Right lobe of liver (tissue), 6 donors: ENCODE data around the gene BCKDHA. TPM values are rescaled to one million over a fixed set of nuclear protein-coding genes. Genes with fewer than 3 reads are reported as not detected.

Source experiments
- ATAC-seq, 4 donors: fragments of 200-7000 bp; cut with Tn5 transposase; one replicate each; pipeline ENCODE4 v1.9.1; 2020; ENCODE audit warnings: mild to moderate bottlenecking in 4 of 4, moderate library complexity in 4 of 4
- DNase-seq, 3 donors: peaks; one replicate each; pipeline ENCODE4 v3.0.0-alpha.2; 2020
- H3K27ac ChIP-seq, 3 donors: fragments of 200-600 bp; one replicate each; pipeline ENCODE4 v1.8.0; 2022
- H3K27me3 ChIP-seq, 2 donors: fragments of 200-600 bp; one replicate each; pipeline ENCODE4 v1.8.0; 2022
- H3K36me3 ChIP-seq, 4 donors: fragments of 200-600 bp; sonication (generic) in 1 of 4; one replicate each; pipeline versions ENCODE4 v1.5.1 to v1.8.0; 2017 to 2022; ENCODE audit warnings: control low read depth in 1 of 4
- H3K4me1 ChIP-seq, 4 donors: fragments of 200-600 bp; sonication (generic) in 1 of 4; one replicate each; pipeline versions ENCODE4 v1.5.1 to v1.8.0; 2017 to 2022; ENCODE audit warnings: control low read depth in 1 of 4
- H3K4me3 ChIP-seq, 3 donors: fragments of 200-600 bp; one replicate each; pipeline ENCODE4 v1.8.0; 2022
- H3K9me3 ChIP-seq, 4 donors: fragments of 200-600 bp; sonication (generic) in 1 of 4; one replicate each; pipeline versions ENCODE4 v1.5.1 to v1.8.0; 2017 to 2022; ENCODE audit warnings: control low read depth in 1 of 4
- CTCF ChIP-seq, 4 donors: fragments of 200-600 bp in 3 of 4; fragments of 450-650 bp in 1 of 4; IDR thresholded peaks; one replicate each; pipeline versions ENCODE4 v1.5.1 to v1.8.0; 2016 to 2022; ENCODE audit warnings: antibody characterized with exemption in 4 of 4, mild to moderate bottlenecking in 2 of 4
- POLR2A ChIP-seq: fragments of 450-650 bp; IDR thresholded peaks from one replicate; pipeline ENCODE4 v1.6.1; 2017; ENCODE audit warnings: antibody characterized with exemption, mild to moderate bottlenecking
- WGBS: methylation state at CpG from one replicate; pipeline ENCODE4 v1.1.6; 2018; ENCODE audit warnings: low coverage, low lambda C conversion rate; ENCODE audit not compliant: insufficient coverage; ENCODE audit errors: missing lambda C conversion rate; 5-methylcytosine and 5-hydroxymethylcytosine counted together
- intact Hi-C, 2 donors: fragments of 100-400 bp; cut with DNase I; formaldehyde crosslinking; loops; one replicate each; pipeline versions ENCODE4 v1.11.2 to v1.14.1; 2022
- total RNA-seq, 6 experiments: library from RNA; depleted of rRNA in 2 of 6; stranded (reverse); fragments of >200 nt in 2 of 6; fragmentation: NEBNext Ultra II Directional in 3 of 6; extraction: Animal tissue kit (Norgen Biotek cat#: 25700) in 3 of 6; gene quantifications; one replicate each; pipeline versions ENCODE4 v1.1.0 to v1.2.4, GENCODE V29; 2016 to 2023
- donor health status: DM: no; HTN: yes; CAD: no.
- donor health status: DM: no; HTN: no; CAD: no.
- donor health status: DM: no; HTN: no; CAD: no.
- donor health status: DM: no; HTN: yes; CAD: no.
- donor health status: DM: no; HTN: yes; CAD: no.

The BCKDHA gene
- total RNA-seq, 6 experiments from 2014 or later = 32.1 to 68.7 (median 48.9) TPM

- Histone ChIP-seq H3K4me3 (no peak overlapping the region), H3K27me3 (no peaks in the 10 kb centered on the region), H3K9me3 (no peaks in the 10 kb centered on the region), H3K36me3 (no peaks in the 10 kb centered on the region), H3K27ac (no peak overlapping the region), H3K4me1 (peaks cover 0 to 21% (median 8%) of the 10 kb centered on the region in 4 donors)
- DNase-seq (peak in 2 of 3 donors; percentile 10 to 22), ATAC-seq (no peak)
- intact Hi-C loops = no loop called here
- TF ChIP-seq CTCF (IDR thresholded peaks at IDR 0.05) (no peak), POLR2A (no peak)
- 95% methylated on average over 7 of the region's 19 CpGs for WGBS
These were observed 38.5 kb downstream of the BCKDHA start for GRCh38 chr19:41435936-41436673.

DNA sequence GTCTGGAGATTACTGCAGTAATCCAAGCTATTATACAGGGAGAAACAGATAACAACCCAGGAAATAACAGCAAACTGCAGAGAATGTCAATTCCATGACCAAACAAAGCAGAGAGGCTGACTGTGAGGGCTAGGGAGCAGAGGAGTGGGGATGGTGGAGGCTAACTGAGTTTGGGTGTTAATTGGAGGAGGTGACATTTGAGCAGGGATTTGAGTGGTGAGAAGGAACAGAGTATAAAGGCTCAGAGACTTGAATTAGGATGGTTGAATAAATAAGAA, 39.0 kb downstream of the BCKDHA start:
- intact Hi-C loops = no loop called here
- Histone ChIP-seq H3K27me3 (no peaks in the 10 kb centered on the region), H3K4me1 (peaks cover 0 to 16% (median 6%) of the 10 kb centered on the region in 4 donors), H3K9me3 (no peaks in the 10 kb centered on the region), H3K27ac (no peak overlapping the region), H3K4me3 (no peak overlapping the region), H3K36me3 (no peaks in the 10 kb centered on the region)
- DNase-seq (no peak), ATAC-seq (no peak)
- TF ChIP-seq POLR2A (no peak), CTCF (IDR thresholded peaks at IDR 0.05) (no peak)

DNA sequence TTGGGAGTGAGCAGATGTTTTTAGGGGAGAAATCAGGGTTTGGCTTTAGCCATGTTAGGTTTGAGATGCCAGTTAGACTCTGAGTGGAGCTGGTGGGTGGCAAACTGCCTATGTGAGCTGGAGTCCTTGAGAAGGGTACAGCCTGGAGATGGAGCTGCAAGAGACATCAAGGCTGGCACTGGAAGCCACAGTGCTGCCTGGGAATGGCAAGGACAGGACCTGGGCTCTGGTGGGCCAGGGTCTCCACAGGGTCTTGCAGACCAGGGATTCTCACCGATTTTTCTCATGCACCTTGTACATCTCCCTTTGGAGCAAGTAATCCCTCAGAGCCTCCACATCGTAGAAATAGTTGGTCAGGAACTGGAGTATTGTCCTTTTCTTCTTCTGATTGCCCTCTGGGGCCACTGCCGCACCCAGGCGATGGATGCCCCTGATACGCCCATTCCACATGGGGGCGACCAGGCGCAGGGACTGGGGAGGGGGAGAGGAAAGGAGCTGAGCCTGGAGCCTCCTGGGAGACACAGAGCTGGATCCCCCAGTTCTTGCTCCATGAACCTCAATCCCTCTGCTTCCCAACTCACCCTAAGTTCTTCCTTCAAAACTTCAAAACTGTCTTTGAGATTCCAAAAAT, 40.4 kb downstream of the BCKDHA start:
- no peak overlapping the region for H3K4me3 ChIP-seq
- ATAC-seq = no peak
- peaks cover 0 to 8% (median 3%) of the 10 kb centered on the region in 4 donors for H3K4me1 ChIP-seq
- no peak overlapping the region for H3K27ac ChIP-seq
- no peaks in the 10 kb centered on the region for H3K9me3 ChIP-seq
- TF ChIP-seq CTCF (IDR thresholded peaks at IDR 0.05) = no peak
- no peak for TF ChIP-seq POLR2A
- WGBS = 100% methylated on average over 2 of the region's 7 CpGs
- H3K27me3 ChIP-seq = no peaks in the 10 kb centered on the region
- intact Hi-C loops = no loop called here
- no peaks in the 10 kb centered on the region for H3K36me3 ChIP-seq
- DNase-seq = peak in 2 of 3 donors; percentile 39 to 44

DNA sequence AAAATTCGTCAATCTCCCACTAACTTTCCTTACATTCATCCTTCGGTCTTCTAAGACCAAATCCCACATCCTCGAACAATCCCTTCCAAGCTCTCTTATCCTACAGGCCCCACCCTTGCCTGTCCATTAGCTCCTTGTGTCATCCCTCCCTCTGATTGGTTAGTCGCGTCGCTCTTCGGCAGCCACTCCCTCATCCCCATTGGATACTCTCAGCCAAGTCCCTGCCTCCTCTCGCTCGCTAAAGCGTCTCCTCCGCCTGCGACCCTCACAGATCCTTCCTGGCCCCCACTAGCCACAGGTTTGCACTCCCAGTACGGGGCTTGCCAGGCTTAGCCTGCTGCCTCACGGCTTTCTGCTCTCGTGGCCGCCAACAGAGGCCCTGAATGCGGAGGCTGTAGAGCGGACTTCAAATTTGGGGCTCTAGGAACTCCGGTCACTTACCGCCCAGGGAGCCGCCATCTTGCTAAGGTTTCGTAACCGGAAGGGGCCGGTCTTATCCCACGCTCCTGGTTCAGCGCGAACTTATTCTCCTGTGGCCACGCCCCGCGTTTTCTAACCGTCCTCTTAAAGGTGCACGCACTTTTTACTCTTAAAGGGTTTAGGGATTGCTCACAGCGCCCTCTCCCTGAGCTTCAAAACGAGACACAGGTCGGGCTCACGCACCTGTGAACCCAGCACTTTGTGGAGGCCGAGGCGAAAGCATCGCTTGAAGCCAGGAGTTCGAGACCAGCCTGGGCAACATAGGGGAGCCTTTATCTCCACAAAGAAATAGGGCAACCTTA, 42.0 kb downstream of the BCKDHA start, which contains the start of gene DMAC2:
Gene DMAC2, minus strand, starts transcription at position 472 of the 782 bp plus-strand sequence. Its CDS starts 13 bp downstream, at position 459.
- DNase-seq = peak; percentile 96 to 97 (median 96)
- Histone ChIP-seq H3K27ac (peak within 1 kb of the TSS; percentile 77 to 90 (median 79)), H3K9me3 (no peaks in the 10 kb centered on the region), H3K4me3 (peak within 1 kb of the TSS; percentile 57 to 97 (median 93)), H3K4me1 (peaks cover 0 to 8% (median 3%) of the 10 kb centered on the region in 4 donors), H3K27me3 (no peaks in the 10 kb centered on the region), H3K36me3 (no peaks in the 10 kb centered on the region)
- WGBS = under 1% methylated on average over 34 of the region's 40 CpGs
- peak; percentile 95 to 97 (median 96) for ATAC-seq
- TF ChIP-seq CTCF (IDR thresholded peaks at IDR 0.05) (peak; percentile 30 to 56 (median 46)), POLR2A (peak; percentile 68)
- intact Hi-C loops = no loop called here
